ENCODE results near the gene FN1.
"Not testable (repeated sequence)": the region's sequence is repeated elsewhere in the genome, so short reads cannot be mapped to it uniquely, and the experiment has no call there.

Gene FN1

GRCh38 chr2:215320679-215321078 is 115.2 kb downstream of the FN1 start:
- Mint-ChIP-seq H3K4me3 (no peak overlapping the region), H3K27me3 (no peaks in the 10 kb centered on the region), H3K4me1 (peaks cover 32% of the 10 kb centered on the region), H3K36me3 (peaks cover 50% of the 10 kb centered on the region), H3K9me3 (no peaks in the 10 kb centered on the region), H3K27ac (no peak overlapping the region)
- CTCF ChIA-PET = no interaction called here
- no peak for DNase-seq

- H3K4me3 Mint-ChIP-seq = no peak overlapping the region
- peaks cover 33% of the 10 kb centered on the region for H3K4me1 Mint-ChIP-seq
- no peaks in the 10 kb centered on the region for H3K27me3 Mint-ChIP-seq
- peaks cover 49% of the 10 kb centered on the region for H3K36me3 Mint-ChIP-seq
- CTCF ChIA-PET = no interaction called here
- H3K9me3 Mint-ChIP-seq = no peaks in the 10 kb centered on the region
- H3K27ac Mint-ChIP-seq = no peak overlapping the region
- DNase-seq = no peak
These were observed 115.8 kb downstream of the FN1 start for GRCh38 chr2:215320102-215320501.

- Mint-ChIP-seq H3K27ac (no peak overlapping the region), H3K9me3 (no peaks in the 10 kb centered on the region), H3K27me3 (no peaks in the 10 kb centered on the region), H3K36me3 (peaks cover 52% of the 10 kb centered on the region), H3K4me3 (no peak overlapping the region), H3K4me1 (peaks cover 39% of the 10 kb centered on the region)
- CTCF ChIA-PET = no interaction called here
- no peak for DNase-seq
These were observed 116.4 kb downstream of the FN1 start for GRCh38 chr2:215319500-215319899.

GRCh38 chr2:215316336-215316735 is 119.5 kb downstream of the FN1 start:
- no peaks in the 10 kb centered on the region for H3K9me3 Mint-ChIP-seq
- CTCF ChIA-PET = no interaction called here
- peaks cover 54% of the 10 kb centered on the region for H3K36me3 Mint-ChIP-seq
- H3K27me3 Mint-ChIP-seq = no peaks in the 10 kb centered on the region
- no peak overlapping the region for H3K27ac Mint-ChIP-seq
- peaks cover 52% of the 10 kb centered on the region for H3K4me1 Mint-ChIP-seq
- DNase-seq = no peak
- no peak overlapping the region for H3K4me3 Mint-ChIP-seq

GRCh38 chr2:215315301-215315700 is 120.6 kb downstream of the FN1 start:
- Mint-ChIP-seq H3K36me3 (peaks cover 48% of the 10 kb centered on the region), H3K27ac (no peak overlapping the region), H3K9me3 (no peaks in the 10 kb centered on the region), H3K27me3 (no peaks in the 10 kb centered on the region), H3K4me1 (peaks cover 48% of the 10 kb centered on the region), H3K4me3 (no peak overlapping the region)
- CTCF ChIA-PET = no interaction called here
- no peak for DNase-seq

GRCh38 chr2:215314896-215315295 is 121.0 kb downstream of the FN1 start:
- no peak overlapping the region for H3K4me3 Mint-ChIP-seq
- peaks cover 45% of the 10 kb centered on the region for H3K4me1 Mint-ChIP-seq
- no peak for DNase-seq
- H3K27ac Mint-ChIP-seq = no peak overlapping the region
- peaks cover 45% of the 10 kb centered on the region for H3K36me3 Mint-ChIP-seq
- H3K9me3 Mint-ChIP-seq = no peaks in the 10 kb centered on the region
- CTCF ChIA-PET = interaction anchor here (0.7 kb wide), 1 partner anchor 115 kb away, joined by 4 read pairs; no protein-coding TSS in a partner anchor
- H3K27me3 Mint-ChIP-seq = no peaks in the 10 kb centered on the region

GRCh38 chr2:215313255-215313613 is 122.6 kb downstream of the FN1 start:
- peak overlapping the region; percentile 96 for H3K4me3 Mint-ChIP-seq
- DNase-seq = no peak
- H3K27me3 Mint-ChIP-seq = no peaks in the 10 kb centered on the region
- no peaks in the 10 kb centered on the region for H3K9me3 Mint-ChIP-seq
- H3K36me3 Mint-ChIP-seq = peaks cover 38% of the 10 kb centered on the region
- CTCF ChIA-PET = no interaction called here
- peaks cover 42% of the 10 kb centered on the region for H3K4me1 Mint-ChIP-seq
- H3K27ac Mint-ChIP-seq = peak overlapping the region; percentile 13

- Mint-ChIP-seq H3K27ac (peak within 1 kb of the TSS; percentile 93), H3K36me3 (peaks cover 29% of the 10 kb centered on the region), H3K27me3 (no peaks in the 10 kb centered on the region), H3K4me3 (peak within 1 kb of the TSS; percentile 96), H3K4me1 (peaks cover 36% of the 10 kb centered on the region), H3K9me3 (no peaks in the 10 kb centered on the region)
- DNase-seq = peak; percentile 95
- CTCF ChIA-PET = interaction anchor here (0.7 kb wide), 1 partner anchor 13 kb away, joined by 3 read pairs; no protein-coding TSS in a partner anchor
These were observed 124.1 kb downstream of the FN1 start, which contains the start of gene ATIC for GRCh38 chr2:215311625-215312396. Gene ATIC, plus strand, starts transcription at chr2:215312059. Its CDS starts 84 bp downstream, at chr2:215312143.

GRCh38 chr2:215311259-215311624 is 124.6 kb downstream of the FN1 start:
- peak; percentile 50 for DNase-seq
- CTCF ChIA-PET, H3K9me3 Mint-ChIP-seq, H3K27me3 Mint-ChIP-seq: not testable (repeated sequence)
- Mint-ChIP-seq H3K36me3 (peaks cover 26% of the 10 kb centered on the region), H3K4me1 (peaks cover 33% of the 10 kb centered on the region), H3K4me3 (peak overlapping the region; percentile 78), H3K27ac (peak overlapping the region; percentile 87)

Data from activated naive CD4-positive, alpha-beta T cell treated with anti-CD3 and anti-CD28 coated beads, Interleukin-2, amount 10 ng/mL, durations not matched to agents 7 days and 5 days (primary cell).